ENCODE data around the gene ANKRD23. TPM values are rescaled to one million over a fixed set of nuclear protein-coding genes. Genes with fewer than 3 reads are reported as not detected.

Gene ANKRD23
- total RNA-seq, 6 experiments from 2014 or later, result 0.71 to 1.8 (median 1.3) TPM

DNA sequence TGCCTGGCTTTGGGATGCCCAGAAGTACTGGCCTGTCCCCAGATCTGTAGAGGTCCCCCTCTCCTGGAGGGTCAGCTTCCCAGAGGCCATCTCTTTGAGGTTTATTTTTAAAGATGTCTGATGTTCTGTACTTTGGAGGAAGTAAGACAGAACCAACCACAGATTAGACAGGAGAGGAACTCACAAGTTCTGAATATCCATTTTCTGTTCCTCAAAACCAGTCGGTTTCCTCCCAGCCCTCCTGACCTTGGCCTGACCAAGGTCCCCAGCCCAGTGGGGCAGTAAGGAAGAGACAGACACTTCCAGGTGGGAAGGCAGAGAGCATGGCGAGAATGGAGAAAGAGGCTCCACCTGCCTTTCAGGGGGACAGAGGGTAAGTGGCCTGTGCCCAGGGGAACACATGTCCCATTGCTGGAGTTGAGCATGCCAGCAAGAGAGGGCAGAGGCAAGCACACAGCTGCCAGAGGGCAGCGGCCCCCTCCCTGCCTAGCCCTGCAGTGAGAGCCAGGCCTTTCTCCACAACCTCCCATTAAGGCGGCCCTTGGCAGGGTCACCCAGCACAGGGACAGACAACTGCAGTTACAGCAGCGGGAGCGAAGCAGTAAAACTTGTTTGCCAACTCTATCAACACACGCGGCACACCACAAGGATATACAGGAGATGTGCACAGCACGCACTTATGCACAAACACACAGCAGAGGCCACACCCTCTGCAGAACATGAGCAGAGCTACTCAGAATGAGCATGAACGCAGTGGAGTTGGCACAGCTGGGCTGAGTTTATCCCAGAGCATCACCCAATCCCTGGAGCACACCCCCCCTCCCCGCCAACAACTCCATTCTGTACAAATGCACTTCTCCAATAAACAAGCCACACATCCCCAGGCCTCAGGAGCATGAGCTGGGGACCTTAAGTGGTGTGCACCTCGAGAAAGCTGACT lies 44.5 kb upstream of the ANKRD23 start:
- TF ChIP-seq, protein P1, sequence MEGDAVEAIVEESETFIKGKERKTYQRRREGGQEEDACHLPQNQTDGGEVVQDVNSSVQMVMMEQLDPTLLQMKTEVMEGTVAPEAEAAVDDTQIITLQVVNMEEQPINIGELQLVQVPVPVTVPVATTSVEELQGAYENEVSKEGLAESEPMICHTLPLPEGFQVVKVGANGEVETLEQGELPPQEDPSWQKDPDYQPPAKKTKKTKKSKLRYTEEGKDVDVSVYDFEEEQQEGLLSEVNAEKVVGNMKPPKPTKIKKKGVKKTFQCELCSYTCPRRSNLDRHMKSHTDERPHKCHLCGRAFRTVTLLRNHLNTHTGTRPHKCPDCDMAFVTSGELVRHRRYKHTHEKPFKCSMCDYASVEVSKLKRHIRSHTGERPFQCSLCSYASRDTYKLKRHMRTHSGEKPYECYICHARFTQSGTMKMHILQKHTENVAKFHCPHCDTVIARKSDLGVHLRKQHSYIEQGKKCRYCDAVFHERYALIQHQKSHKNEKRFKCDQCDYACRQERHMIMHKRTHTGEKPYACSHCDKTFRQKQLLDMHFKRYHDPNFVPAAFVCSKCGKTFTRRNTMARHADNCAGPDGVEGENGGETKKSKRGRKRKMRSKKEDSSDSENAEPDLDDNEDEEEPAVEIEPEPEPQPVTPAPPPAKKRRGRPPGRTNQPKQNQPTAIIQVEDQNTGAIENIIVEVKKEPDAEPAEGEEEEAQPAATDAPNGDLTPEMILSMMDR (IDR thresholded peaks at IDR 0.05), result no peak
- Mint-ChIP-seq H3K27me3 (ENCODE audit: insufficient read depth) (peaks cover 27% of the 10 kb centered on the region), H3K36me3 (ENCODE audit: low read depth) (no peaks in the 10 kb centered on the region), H3K27ac (no peak overlapping the region), H3K4me3 (no peak overlapping the region), H3K4me1 (ENCODE audit: low read depth) (peaks cover 33% of the 10 kb centered on the region), H3K9me3 (no peaks in the 10 kb centered on the region)
- no peak for DNase-seq

DNA sequence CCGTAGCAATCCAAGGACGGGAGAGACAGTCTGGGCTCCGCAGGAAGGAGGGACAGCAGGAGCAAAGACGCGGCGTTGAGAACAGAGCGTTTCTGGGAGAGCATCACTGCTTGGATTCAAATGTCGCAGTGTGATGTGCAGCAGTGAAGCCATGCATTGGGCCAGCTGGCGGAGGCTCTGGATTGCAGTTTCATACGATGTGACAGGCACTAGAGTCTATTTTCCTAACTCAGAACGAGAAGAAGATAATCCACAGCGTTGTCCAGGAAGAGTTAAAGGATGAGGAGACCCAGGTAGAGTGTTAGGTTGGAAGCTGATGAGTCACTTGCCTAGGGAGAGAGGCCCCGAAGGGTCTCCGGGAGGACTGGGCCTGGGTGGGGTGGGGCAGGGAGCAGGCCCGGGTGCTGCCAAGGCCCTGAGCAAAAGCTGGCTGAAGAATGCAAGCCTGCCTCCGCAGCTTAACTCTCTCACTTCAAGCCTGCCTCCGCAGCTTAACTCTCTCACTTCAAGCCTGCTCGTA lies 43.7 kb upstream of the ANKRD23 start:
- TF ChIP-seq, protein P1 (IDR thresholded peaks at IDR 0.05), result no peak
- Mint-ChIP-seq H3K27me3 (ENCODE audit: insufficient read depth) (peaks cover 24% of the 10 kb centered on the region), H3K27ac (no peak overlapping the region), H3K4me3 (no peak overlapping the region), H3K9me3 (no peaks in the 10 kb centered on the region), H3K36me3 (ENCODE audit: low read depth) (no peaks in the 10 kb centered on the region), H3K4me1 (ENCODE audit: low read depth) (peaks cover 33% of the 10 kb centered on the region)
- no peak for DNase-seq

DNA sequence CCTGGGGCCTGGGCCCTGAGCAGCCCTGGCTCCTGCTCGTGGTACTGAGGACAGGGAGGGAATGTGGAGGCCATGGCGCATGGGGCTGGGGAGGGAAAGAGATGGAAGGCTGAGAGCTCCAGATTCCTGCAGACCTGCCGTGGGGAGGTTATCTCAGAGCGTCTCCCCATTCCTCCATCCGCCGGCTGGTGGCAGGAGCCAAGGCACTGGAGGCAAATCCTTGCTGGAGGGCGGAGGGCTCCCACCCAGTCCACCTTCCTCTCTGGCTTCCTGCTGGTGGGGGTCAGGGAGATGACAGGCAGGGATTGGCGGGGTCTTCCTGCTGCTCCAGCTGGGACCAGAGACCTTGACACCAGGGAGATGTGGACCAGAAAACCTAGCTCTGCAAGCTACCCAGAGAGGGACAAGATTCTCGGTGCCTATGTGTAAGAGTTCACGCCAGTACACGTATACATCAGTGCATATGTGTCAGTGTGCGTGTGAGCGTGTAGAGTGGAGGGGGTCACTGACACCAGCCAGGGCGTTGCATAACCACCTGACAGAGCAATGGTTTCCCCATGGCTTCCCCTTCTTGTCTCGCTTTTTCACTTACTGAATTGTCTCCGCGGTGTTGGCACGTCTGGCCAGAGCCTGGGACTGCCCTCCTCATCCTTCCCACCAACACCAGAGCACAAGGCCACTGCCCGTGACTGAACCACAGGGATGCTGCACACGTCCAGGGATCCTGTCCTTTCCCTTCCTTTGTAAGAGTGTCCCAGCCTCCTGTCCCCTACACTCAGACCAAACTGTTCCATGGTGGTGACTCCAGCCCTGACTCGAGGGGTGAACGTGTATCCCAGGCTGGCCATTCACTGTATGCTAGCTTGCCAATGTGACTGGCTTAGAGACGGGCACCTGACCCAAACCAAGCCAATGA lies 41.9 kb upstream of the ANKRD23 start:
- TF ChIP-seq, protein P1 (IDR thresholded peaks at IDR 0.05), result no peak
- Mint-ChIP-seq H3K4me1 (ENCODE audit: low read depth) (peaks cover 22% of the 10 kb centered on the region), H3K36me3 (ENCODE audit: low read depth) (no peaks in the 10 kb centered on the region), H3K27ac (no peak overlapping the region), H3K9me3 (no peaks in the 10 kb centered on the region), H3K27me3 (ENCODE audit: insufficient read depth) (peaks cover 31% of the 10 kb centered on the region), H3K4me3 (no peak overlapping the region)
- no peak for DNase-seq

DNA sequence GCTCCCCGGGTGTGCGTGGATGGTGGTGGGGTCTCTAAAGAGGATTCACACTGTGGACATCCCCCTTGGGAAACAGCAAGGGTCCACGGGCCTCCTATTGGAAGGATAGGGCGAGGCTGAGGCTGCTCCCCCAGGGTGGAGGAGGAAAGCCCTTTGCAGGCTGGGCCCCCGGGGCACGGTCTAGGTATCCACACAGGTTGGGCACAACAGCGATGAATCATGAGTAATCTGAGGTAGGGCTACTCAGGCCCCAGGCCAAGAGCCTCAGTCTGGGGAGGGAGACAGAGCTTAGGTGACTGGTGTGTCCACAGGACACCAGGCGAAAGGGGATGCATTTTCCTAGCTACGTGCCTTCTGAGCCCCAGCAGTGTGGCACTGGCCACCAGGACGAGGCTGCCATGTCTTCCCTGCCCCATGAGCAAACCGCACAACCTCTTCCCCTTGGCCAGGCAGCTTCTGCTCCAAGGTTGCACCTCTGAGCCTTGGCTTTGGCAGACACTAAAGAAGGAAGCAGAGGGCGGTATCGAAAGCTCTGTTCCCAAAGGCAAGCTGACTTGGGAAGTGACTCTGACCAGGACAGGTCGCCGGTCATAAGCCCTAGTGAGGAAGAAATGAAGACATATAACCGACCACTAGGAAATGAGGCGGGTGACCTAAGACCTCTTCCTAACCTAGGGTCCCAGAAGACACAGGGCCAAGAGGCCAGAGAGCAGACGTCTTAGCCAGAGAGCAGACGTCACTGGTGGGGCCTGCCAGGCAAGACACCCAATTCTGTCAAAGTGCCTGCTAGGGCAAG lies 40.7 kb upstream of the ANKRD23 start:
- H3K36me3 Mint-ChIP-seq (ENCODE audit: low read depth), result no peaks in the 10 kb centered on the region
- no peak for DNase-seq
- H3K27ac Mint-ChIP-seq, result no peak overlapping the region
- no peak overlapping the region for H3K4me3 Mint-ChIP-seq
- H3K27me3 Mint-ChIP-seq (ENCODE audit: insufficient read depth), result peaks cover 34% of the 10 kb centered on the region
- H3K4me1 Mint-ChIP-seq (ENCODE audit: low read depth), result peaks cover 19% of the 10 kb centered on the region
- TF ChIP-seq, protein P1 (IDR thresholded peaks at IDR 0.05), result no peak
- H3K9me3 Mint-ChIP-seq, result no peaks in the 10 kb centered on the region

DNA sequence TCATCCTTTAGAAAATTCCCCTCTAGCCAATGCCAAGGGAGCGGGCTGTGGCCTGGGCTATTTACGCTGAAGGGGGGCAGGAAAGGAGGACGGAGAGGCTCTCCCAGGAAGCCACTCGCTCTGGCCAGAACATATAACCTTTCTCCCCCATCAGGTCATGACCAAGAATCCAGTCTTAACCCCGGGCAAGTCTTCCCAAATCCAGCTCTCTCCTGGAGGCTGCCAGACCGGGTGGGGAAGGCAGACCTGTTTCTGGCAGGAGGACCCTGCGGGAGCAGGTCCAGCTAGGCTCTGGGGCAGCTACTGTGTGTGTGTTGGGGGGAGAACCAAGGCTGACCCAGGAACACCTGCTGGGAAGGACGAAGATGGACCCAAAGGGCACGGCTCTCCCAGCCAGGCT lies 39.5 kb upstream of the ANKRD23 start:
- H3K4me3 Mint-ChIP-seq, result no peak overlapping the region
- no peak for DNase-seq
- H3K9me3 Mint-ChIP-seq, result no peaks in the 10 kb centered on the region
- H3K36me3 Mint-ChIP-seq (ENCODE audit: low read depth), result no peaks in the 10 kb centered on the region
- H3K4me1 Mint-ChIP-seq (ENCODE audit: low read depth), result peaks cover 18% of the 10 kb centered on the region
- H3K27me3 Mint-ChIP-seq (ENCODE audit: insufficient read depth), result peaks cover 35% of the 10 kb centered on the region
- TF ChIP-seq, protein P1 (IDR thresholded peaks at IDR 0.05), result no peak
- no peak overlapping the region for H3K27ac Mint-ChIP-seq
